HT1080 (cell line): Measurements from ENCODE around the gene ALAS1. TPM values are rescaled to one million over a fixed set of nuclear protein-coding genes. Genes with fewer than 3 reads are reported as not detected.

Source experiments
- DNase-seq: peaks from one replicate; pipeline ENCODE4 v3.0.0-alpha.2; 2015; ENCODE audit warnings: low read depth
- total RNA-seq: library from RNA; depleted of rRNA; stranded (reverse); fragments of >200 nt; shearing (Covaris generic); gene quantifications from 2 replicates; pipeline ENCODE4 v1.2.3, GENCODE V29; 2014

Gene ALAS1
- total RNA-seq, 1 experiment from 2014 or later = 71.5 TPM

DNA sequence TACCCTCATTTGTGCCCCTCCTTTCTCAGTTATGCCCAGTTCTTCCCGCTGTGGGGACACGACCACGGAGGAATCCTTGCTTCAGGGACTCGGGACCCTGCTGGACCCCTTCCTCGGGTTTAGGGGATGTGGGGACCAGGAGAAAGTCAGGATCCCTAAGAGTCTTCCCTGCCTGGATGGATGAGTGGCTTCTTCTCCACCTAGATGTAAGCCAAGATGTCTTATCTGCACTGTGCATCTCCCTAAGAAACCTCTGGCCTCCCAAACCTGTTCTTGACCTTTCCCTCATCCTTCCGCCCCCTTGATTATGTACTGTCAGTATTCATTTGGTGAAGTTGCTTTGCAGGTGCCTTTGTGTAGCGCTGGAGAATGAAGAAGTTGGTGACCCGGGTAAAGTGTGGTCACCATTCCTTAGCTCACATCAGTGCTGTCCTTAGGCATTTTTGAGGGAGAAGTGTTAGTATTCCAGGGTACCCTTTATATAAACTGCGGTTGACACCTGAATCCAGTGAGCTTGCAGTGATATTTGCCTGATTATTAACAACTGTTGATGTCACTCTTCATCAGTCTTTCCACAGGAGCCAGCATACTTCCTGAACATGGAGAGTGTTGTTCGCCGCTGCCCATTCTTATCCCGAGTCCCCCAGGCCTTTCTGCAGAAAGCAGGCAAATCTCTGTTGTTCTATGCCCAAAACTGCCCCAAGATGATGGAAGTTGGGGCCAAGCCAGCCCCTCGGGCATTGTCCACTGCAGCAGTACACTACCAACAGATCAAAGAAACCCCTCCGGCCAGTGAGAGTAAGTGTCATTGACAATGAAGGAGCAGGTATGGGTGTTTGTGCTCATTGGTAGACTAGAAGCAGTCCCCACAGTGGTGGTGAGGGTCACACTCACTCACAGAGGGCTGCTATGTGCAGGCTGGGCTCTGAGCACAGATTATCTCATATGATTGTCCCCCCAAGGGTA is 966 bp downstream of the ALAS1 start:
- no peak for DNase-seq

DNA sequence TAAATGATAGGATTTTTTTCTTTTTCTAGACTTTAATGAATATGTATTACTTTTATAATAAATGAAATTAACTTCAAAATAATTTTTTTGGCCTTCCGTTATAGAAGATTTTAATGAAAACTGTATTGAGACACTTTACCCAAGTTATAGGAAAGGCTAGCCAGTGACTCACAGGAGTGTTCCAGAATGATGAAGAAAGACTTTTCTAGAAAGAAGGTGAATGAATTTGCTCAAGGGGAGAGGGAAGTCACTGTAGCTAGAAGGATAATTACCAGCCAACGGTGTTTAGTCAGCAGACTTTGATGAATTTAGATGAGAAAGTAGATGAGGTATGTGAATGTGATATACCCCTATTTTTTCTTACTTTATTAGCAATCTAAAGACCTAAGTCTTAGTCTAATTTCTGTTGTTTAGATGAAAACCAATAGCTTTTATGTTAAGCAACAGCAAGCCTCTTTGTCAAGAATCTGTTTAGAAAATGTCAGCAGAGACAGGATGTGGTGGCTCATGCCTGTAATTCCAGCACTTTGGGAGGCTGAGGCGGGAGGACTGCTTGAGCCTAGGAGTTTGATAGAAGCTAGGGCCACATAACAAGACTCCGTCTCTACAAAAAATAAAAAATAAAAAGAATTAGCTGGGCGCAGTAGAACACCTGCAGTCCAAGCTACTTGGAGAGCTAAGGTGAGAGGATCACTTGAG is 3.2 kb downstream of the ALAS1 start:
- DNase-seq = no peak

DNA sequence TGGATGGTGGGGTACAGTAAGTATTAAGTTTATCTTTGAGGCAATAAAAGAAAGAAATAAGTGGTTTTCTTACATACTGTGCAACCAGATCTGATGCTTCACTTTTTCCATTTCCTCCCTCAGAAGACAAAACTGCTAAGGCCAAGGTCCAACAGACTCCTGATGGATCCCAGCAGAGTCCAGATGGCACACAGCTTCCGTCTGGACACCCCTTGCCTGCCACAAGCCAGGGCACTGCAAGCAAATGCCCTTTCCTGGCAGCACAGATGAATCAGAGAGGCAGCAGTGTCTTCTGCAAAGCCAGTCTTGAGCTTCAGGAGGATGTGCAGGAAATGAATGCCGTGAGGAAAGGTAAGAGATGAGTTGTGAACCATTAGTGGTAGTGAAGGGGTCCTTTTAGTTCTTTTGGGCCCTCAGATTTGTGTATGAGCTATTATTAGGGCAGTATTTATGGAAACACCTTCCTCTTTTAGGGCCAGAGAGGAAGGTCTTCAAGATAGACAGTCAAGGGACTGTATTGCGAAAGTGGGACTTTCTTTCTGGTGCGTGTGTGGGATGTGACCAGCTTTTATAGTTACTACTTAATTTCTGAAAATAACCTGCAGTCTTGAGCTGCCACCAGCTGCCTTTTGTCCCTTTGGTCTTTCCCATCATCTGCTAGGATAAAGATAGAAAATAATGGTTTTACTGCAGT is 4.6 kb downstream of the ALAS1 start:
- DNase-seq = no peak

DNA sequence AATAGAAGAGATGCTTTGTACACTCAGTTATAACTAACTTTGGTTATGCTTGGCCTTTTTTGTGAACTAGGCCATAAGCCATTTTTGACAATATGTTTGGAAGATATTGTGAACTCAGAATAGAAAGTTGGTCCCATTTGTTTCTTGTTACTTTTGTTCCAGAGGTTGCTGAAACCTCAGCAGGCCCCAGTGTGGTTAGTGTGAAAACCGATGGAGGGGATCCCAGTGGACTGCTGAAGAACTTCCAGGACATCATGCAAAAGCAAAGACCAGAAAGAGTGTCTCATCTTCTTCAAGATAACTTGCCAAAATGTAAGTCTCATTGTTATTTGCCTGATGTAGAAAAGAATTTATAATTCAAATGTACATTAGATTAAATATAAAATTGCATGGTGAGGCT is 5.7 kb downstream of the ALAS1 start:
- no peak for DNase-seq

DNA sequence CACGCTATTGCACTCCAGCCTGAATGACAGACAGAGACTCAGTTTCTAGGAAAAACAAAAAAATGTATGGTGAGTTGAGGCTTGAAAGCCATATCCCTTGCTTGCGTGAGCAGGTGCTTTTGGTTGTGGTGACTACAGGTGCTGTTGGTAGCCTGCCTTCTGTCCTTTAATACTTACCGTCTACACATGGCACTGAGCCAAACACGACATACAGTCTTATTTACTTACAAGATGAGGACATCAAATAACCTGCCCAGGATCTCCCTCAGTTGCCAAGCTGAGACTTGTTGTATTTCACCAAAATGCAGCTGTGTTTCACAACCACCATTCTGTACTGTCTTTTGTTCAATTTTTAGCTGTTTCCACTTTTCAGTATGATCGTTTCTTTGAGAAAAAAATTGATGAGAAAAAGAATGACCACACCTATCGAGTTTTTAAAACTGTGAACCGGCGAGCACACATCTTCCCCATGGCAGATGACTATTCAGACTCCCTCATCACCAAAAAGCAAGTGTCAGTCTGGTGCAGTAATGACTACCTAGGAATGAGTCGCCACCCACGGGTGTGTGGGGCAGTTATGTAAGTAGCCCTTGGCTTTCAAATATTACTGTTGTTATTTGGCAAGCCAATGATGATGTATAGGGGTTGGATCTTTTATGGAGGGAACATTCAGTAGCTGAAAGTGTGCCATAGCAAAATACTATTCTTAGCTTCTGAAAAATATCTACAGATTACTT is 6.5 kb downstream of the ALAS1 start:
- no peak for DNase-seq

DNA sequence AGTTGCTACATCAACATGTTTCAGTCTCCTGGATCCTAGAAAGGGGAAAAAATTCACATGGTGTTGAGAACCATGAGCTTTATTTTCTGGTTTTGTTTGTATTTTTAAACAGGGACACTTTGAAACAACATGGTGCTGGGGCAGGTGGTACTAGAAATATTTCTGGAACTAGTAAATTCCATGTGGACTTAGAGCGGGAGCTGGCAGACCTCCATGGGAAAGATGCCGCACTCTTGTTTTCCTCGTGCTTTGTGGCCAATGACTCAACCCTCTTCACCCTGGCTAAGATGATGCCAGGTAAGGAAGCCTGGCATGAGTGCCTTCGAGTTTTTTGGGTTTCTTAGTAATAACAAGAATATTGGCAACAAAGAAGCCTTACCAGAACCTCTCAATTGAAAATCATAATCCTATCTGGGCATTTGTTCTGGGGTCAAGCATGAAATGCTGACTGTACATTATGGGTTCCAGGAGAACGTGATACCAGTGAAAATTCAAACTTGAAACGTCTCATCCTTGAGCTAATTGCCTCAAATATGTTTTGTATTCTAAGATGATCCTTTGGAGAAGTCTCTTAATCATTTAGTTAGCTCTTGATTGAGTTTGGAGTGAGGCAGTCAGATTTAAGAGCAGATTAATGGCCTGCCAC is 7.9 kb downstream of the ALAS1 start:
- peak; percentile 62 for DNase-seq

DNA sequence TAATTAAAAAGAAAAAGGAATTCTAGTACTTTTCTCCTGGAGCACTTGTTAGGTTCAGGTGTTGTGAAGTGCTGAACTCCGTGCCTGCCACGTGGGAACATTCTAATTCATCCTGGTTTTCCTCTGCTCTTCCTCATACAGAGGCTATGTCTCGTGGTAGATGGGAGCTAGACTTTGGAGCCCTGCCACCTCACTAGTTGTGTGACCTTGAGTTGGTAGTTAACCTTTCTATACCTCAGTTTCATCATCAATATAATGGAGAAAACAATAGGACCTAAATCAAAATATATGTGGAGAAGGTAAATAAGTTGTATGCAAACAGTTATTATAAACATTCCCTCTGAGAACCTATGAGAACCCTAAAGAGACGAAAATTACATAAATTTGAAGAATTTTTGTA is 10.6 kb downstream of the ALAS1 start:
- DNase-seq = no peak

DNA sequence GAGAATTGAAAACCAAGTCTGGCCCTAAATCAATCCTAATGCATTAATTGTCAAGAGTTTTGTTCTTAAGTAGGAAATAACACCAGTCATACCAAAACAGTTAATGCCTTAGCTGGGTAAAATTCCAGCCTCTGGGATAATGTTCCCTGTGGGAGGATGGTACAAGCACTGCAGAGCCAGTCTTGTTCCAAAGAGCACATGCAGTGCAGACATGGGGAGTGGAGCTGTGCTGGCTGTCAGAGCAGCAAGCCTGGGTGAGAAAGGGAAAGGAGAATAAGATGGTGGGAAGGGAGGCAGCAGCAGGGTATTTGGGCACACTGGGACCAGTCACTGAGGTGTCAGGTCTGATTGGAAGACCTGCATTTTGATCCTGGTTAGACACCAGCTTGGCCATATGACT is 12.1 kb downstream of the ALAS1 start:
- DNase-seq = no peak

DNA sequence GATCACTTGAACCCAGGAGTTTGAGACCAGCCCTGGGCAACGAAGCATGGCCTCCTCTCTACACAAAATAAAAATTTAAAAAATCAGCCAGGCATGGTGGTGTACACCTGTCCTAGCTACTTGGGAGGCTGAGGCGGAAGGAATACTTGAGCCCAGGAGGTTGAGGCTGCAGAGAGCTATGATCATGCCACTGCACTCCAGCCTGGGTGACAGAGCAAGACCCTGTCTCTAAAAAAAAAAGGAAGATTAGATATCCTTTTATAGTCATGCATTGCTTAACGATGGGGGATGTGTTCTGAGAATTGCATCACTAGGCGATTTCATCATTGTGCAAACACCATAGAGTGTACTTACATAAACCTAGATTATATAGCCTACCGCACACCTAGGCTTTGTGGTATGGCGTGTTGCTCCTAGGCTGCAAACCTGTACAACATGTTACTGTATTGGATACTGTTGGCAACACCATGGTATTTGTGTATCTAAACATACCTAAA is 12.6 kb downstream of the ALAS1 start:
- DNase-seq = no peak

DNA sequence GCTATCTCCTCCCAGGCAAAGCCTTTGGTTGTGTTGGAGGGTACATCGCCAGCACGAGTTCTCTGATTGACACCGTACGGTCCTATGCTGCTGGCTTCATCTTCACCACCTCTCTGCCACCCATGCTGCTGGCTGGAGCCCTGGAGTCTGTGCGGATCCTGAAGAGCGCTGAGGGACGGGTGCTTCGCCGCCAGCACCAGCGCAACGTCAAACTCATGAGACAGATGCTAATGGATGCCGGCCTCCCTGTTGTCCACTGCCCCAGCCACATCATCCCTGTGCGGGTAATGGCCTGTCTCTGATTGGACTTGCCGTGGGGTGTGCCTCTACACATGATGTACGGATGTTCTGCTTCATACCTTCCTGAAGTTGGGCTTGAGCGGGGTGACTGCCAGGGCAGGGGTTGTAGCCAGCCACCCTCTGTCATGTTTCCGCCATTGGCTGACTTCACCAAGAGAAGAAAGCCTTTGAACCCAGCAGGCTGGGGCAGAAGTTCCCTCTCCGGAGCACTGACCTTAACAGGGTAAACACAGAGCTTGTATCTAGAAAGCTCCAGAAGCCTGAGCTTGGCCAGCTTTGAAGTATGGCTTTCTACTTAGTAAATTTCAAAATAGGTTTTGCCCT is 13.4 kb downstream of the ALAS1 start:
- DNase-seq = no peak

DNA sequence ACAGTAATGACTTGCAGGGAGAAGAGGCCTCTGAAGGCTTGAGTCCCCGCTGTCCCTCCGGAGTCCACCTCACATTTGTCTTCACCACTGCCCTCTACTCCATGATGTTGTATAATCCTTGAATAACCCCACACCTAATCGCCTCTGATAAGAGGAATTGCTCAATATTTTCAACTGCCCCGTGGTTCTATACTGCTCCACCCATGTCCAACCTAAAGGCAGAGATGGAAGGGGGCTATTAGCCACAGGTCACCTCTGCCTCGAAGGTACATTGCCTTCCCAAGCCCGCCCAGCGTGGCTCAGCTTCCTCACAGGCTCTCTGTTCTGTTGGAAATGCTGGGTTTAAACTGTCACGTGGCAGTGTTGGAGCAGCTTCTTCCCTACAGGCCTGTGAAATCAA is 15.0 kb downstream of the ALAS1 start:
- DNase-seq = no peak

DNA sequence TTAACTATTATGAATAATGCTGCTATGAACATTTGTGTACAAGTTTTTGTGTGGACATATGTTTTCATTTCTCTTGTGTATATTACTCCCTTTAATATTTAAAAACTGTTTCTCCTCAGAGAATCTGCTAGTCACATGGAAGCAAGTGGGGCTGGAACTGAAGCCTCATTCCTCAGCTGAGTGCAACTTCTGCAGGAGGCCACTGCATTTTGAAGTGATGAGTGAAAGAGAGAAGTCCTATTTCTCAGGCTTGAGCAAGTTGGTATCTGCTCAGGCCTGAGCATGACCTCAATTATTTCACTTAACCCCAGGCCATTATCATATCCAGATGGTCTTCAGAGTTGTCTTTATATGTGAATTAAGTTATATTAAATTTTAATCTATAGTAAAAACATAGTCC is 15.9 kb downstream of the ALAS1 start:
- DNase-seq = no peak

DNA sequence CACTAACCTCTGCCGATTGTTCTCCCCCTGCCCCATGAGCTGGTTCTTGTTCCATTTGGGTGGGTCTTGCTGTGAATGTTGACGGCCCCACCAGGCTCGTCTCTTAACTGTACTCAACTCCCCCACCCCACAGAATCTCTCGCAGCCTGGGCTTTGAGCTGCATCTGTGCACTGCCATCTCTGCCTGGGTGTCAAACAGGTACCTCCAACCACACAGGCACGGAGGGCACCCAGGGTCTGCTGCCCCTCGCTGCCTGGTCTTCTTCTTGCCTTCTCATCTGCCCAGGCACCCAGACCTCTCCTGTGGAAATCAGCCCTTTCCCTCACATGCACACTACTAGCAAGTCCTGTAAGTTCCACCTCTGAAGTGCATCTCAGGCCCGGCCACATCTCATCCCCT is 17.4 kb downstream of the ALAS1 start:
- no peak for DNase-seq

DNA sequence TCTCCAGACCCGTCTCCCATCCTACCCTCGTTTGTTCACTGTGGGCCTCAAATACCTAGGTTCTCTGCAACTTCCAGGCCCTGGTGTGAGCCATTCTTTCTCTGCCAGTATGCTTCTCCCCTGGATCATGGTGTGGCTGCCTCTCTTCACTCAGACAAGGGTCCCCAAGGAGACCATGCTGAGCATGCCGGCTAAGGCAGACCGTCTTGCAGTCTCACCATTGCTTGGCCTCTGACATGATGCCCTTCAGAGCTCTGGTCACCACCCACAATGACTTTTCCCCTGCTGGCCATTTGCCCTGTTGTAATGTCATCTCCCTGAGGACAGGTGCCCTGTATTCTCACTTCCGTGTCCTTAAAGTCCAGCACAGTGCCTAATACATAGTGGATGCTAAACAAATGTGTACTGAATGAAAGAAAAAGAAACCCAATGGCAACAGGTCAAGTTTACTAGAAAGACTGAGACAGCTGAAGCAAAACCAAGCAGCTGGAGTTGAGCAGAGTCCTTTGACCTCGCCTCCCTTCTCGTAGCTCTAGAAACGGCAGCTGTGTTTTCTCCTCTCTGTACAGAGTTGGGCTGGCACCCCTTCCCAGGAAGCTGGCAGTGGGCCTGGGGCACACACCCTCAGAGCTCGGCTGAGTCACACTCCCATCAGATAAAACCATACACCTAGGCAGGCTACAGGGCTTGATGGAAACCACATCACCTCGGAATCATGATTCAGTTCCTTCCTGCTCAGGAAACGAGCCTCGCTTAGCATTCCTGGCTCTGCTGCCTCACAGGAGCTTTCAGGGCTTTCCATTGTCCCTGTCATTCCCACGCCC is 18.8 kb downstream of the ALAS1 start:
- DNase-seq = peak; percentile 99

DNA sequence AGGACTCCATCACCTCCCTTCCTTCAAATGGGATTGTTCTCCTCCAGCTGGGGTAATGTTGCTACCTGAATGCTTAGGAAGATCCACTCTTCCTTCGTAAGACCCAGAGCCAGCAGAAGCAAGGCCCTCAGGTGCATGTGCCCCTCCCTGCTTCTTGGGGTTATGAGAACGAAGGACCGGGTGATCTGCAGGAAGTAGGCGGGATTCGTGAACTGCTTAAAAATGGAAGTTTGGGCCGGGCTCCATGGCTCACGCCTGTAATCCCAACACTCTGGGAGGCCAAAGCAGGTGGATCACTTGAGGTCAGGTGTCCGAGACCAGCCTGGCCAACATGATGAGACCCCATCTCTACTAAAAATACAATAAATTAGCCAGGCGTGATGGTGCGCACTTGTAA is 19.4 kb downstream of the ALAS1 start:
- no peak for DNase-seq

DNA sequence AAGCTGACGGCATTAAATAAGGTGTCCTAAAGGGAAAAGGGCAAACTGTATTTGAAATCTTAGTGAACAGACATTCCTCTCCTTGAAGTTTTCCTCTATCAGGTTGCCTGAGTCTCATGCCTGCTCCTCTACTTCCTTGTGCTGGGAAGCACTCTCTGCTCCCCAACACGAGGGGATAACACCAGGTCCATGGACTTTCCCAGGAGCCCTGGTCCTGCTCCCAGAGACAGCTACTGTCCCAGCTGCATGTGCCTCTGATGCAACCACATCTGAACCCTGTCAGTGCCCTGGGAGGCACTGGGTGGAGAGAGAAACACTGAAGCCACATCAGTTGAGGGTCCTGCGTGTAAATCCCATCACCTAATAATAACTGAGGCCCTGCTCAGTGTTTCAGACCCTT is 20.1 kb downstream of the ALAS1 start:
- DNase-seq = no peak

DNA sequence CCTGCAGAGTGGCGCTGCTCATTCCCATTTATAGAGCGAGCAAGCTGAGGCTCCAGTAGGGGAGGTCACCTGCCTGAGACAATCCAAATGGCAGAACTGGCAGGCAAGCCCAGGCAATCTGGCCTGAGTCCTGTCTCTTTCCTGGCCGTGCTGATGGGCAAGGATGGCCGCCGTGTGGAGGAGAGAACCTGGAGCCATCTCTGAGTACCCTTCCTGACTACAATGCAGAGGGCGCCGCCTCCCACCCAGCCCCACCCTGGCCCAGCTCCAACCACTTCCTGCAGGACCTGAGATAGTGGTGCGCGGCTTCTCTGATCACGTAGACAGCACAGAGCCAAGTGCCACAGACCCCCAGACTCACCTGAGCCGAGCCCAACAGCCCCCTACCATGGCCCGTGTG is 20.5 kb downstream of the ALAS1 start:
- DNase-seq = no peak

DNA sequence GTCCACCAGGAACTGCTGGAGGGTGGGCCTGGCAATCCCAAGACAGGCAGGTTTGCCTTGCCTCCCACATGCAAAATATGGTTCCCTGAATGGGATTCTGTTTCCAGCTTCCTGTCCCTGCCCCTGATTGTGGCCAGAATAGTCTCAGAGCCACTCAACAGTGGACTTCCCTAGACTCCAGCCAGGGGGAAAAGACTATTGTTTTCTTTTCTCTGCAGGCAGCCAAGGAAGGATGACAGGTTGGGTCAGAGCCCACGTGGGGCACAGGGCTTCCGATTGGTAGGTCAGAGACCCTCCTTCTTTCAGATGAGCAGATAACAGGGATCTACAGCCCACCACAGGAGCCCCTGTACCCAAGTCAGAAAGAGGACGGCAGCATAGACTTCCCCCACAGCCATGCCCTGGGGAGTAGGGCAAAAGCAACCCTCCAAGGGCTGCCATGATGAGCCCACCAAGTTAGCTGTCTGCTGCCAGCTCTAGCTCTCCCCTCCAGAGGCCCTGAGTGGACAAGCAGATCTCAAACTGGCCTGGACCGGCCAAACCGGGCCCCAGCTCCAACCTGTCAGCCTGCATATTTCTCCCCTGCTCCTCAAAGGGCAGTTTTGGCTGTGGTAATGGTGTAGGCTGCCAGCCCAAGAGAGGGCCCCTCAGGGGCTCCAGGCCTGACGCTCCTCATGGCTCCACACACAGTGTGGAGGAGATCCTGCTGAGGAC is 21.1 kb downstream of the ALAS1 start:
- DNase-seq = peak; percentile 51
